ENCODE measurements around the gene LRMDA.

DNA sequence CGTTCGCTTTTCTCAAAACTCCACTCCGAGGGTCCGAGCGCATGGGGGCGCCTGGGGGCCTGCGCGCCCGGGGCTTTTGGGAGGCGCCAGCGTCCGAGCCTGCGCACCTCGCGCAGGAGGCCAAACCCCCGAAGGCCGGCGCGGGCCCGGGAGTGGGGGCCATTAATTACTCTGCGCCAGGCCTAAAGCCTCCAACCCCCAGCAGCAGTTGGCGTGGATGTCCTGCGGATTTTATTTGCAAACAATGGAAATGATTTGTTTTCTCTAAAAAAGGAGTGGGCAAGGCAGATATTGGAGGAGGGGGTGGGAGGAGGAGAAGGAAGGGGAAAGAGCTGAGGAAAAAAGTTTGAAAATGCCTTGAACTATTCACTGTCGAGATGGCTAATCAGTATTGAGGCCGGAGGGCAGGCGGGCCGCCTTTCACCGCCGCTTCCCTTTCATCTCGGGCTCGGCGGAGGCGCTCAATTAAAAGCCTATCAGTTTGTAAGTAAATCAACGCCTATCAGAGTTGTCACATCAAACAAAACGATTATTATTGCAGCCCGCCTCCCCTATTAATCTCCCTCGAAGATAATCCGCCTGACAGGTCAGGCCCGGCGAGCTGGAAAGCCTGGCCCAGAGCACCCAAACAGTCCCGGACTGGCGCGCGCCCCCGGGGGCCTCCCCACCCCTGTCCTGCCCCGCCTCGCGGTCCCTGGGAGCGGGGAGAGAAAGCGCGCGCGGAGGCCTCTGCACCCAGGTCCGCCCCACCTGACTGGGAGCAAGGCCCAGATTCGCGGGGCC is 26.4 kb upstream of the LRMDA start:
- no peak for TF ChIP-seq CHD1 (IDR thresholded peaks at IDR 0.05; ENCODE audit: low read depth, low read length)
- TF ChIP-seq, protein P1, sequence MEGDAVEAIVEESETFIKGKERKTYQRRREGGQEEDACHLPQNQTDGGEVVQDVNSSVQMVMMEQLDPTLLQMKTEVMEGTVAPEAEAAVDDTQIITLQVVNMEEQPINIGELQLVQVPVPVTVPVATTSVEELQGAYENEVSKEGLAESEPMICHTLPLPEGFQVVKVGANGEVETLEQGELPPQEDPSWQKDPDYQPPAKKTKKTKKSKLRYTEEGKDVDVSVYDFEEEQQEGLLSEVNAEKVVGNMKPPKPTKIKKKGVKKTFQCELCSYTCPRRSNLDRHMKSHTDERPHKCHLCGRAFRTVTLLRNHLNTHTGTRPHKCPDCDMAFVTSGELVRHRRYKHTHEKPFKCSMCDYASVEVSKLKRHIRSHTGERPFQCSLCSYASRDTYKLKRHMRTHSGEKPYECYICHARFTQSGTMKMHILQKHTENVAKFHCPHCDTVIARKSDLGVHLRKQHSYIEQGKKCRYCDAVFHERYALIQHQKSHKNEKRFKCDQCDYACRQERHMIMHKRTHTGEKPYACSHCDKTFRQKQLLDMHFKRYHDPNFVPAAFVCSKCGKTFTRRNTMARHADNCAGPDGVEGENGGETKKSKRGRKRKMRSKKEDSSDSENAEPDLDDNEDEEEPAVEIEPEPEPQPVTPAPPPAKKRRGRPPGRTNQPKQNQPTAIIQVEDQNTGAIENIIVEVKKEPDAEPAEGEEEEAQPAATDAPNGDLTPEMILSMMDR (conservative IDR thresholded peaks at IDR 0.05; ENCODE audit: low read depth, low read length): no peak
- no peak for TF ChIP-seq POLR2A (IDR thresholded peaks at IDR 0.05; ENCODE audit: low read depth, low read length)

Data from IMR-90 (cell line).